22Rv1 (cell line): ENCODE data around the gene DLG5.

Experiments
- CTCF ChIP-seq: fragments of 450-650 bp; IDR thresholded peaks from 2 replicates; pipeline ENCODE4 v1.5.1; 2017; ENCODE audit warnings: mild to moderate bottlenecking
- ZFX ChIP-seq: fragments of 450-650 bp; IDR thresholded peaks from 2 replicates; pipeline ENCODE4 v1.6.1; 2017; ENCODE audit warnings: antibody characterized with exemption, borderline replicate concordance

- TF ChIP-seq CTCF (no peak), ZFX (no peak)
Observed at GRCh38 chr10:77744245-77744644, 182.3 kb downstream of the DLG5 start.
